Umbilical cord (tissue), 2 donors: ENCODE measurements around the gene AP1B1. TPM values are rescaled to one million over a fixed set of nuclear protein-coding genes. Genes with fewer than 3 reads are reported as not detected.

ENCODE experiments used
- DNase-seq: peaks from one replicate; pipeline ENCODE4 v3.0.0-alpha.2; 2015; ENCODE audit warnings: low spot score
- total RNA-seq: library from RNA; depleted of rRNA; stranded (reverse); fragments of >200 nt; gene quantifications from one replicate; pipeline ENCODE4 v1.2.3, GENCODE V29; 2014; ENCODE audit warnings: low replicate concordance; ENCODE audit not compliant: insufficient read depth

AP1B1 gene
- total RNA-seq, 1 donor from 2014 or later = 30.8 TPM

DNA sequence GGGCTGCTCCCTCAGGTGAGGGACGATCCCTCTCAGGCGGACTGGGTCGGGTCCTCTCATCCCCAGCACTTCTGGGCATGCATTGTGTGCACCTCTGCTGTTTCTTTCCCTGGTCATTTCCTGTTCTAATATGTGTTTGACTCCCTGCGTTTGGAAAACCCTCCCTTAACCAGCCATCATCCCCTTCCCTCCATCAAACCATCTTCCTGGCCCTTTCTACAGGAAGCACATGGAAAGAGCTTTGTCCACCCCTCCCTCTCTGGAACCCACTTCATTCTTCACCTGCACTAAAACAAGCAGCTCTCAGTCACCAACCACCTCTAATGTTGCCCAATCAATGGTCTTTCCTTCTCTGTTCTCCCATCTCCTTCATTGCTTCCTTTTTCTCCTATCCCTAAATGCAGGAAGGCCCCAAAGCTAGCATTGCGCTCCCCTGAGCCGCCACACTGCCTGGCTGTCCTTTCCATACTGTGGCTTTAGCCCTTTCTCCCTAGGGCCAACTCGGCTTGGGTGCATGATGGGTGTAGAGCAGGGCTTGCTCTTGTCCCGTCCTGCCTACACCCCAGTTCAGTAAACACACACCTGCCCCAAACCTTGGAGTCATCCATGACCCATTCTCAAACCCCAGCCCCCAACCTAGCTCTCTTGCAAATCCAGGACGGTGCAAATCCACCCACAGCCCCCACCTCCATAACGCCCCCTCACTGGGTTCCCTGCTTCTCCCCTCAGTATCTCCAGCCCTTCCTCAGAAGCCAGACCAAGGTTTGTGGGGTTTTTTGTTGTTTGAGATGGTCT, 87.4 kb downstream of the AP1B1 start:
- DNase-seq = no peak

- DNase-seq = no peak
Measured at GRCh38 chr22:29300467-29300806, 87.9 kb downstream of the AP1B1 start.

GRCh38 chr22:29299136-29299900, 89.1 kb downstream of the AP1B1 start:
- no peak for DNase-seq

GRCh38 chr22:29298641-29299040, 89.7 kb downstream of the AP1B1 start:
- DNase-seq = no peak

GRCh38 chr22:29292379-29292778, 96.0 kb downstream of the AP1B1 start:
- no peak for DNase-seq

DNA sequence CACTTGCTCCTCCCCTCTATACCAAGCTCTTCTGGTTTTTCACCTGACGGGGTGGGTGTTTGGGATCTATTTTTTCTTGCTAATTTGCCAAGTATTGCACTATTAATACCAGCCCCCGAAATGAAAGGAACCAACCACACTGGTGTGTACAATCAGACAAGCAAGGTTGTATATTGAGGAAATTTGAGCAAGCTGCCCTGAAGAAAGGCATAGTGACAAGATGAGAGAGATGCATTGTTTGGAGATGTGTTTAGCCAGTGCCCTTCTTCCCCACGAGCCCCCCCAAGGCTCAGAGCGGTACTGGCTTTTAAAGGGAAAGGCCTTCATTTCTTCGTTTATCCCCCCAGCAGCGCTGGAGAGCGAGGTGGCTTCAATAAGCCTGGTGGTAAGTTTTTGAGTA, 97.2 kb downstream of the AP1B1 start:
- DNase-seq = no peak

GRCh38 chr22:29290061-29290460, 98.3 kb downstream of the AP1B1 start:
- DNase-seq = no peak

DNA sequence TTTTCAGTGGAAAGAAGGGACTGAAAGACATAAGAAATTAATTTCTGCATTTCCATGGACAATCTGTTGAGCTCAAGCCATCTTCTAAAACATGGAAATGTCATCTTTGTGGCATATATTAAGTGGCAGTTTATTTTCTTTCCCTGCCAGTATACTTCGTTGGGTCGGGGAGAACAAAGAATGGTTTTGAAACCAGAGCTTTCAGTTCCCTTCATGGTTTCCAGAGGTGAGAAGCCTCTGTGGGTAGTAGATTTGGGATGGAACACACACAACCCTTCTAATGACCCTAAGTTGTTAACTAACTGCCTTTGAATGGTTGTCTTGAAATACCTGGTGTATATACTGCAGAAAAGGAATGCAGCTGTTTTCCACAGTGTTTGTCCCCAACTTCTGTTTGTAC, 99.5 kb downstream of the AP1B1 start:
- no peak for DNase-seq

- no peak for DNase-seq
Measured at GRCh38 chr22:29284196-29284595, 104.2 kb downstream of the AP1B1 start.

GRCh38 chr22:29277927-29278326, 110.4 kb downstream of the AP1B1 start:
- DNase-seq = no peak

Other genes starting within 250 kb of the AP1B1 start
- gene EMID1, start 182.7 kb downstream of the AP1B1 start, total RNA-seq = 8.2 TPM
- gene RHBDD3, start 120.6 kb downstream of the AP1B1 start, total RNA-seq = 24.1 TPM
- 125 TPM for gene EWSR1, start 120.3 kb downstream of the AP1B1 start, total RNA-seq
- gene GAS2L1, start 81.9 kb downstream of the AP1B1 start, total RNA-seq = 1.7 TPM
- gene RASL10A, start 72.9 kb downstream of the AP1B1 start, total RNA-seq = not detected
- 1.4 TPM for gene RFPL1, start 50.0 kb upstream of the AP1B1 start, total RNA-seq
- gene NEFH, start 91.6 kb upstream of the AP1B1 start, total RNA-seq = 0.72 TPM
- 26.5 TPM for gene THOC5, start 165.2 kb upstream of the AP1B1 start, total RNA-seq
- gene NIPSNAP1, start 192.5 kb upstream of the AP1B1 start, total RNA-seq = 30.1 TPM
- gene NF2, start 215.1 kb upstream of the AP1B1 start, total RNA-seq = 25.5 TPM